ENCODE results near the gene HTR3D.

The HTR3D gene

DNA sequence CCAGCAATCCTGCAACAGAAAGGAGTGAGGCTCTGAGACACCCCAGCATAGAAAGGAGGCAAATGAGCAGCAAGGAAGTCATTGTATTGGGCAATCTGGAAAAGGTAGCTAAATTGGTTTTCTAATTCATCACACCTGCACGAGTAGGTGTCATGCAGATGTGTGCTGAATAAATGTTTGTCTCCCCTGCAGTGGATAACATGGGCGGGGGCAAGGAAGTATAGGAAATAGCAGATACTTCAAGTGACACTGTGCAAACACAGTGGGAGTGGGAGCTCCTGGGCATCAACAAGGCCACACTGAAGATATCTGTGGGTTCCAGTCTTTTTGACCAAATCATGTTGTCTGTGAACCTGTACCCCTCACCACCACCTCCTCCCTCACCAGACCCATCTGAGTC is 50.9 kb downstream of the HTR3D start:
- no peak for DNase-seq (ENCODE audit: low read depth)
- no peak overlapping the region for H3K4me3 ChIP-seq (ENCODE audit: low read depth, low read length)
- TF ChIP-seq POLR2A (IDR thresholded peaks at IDR 0.05; ENCODE audit: extremely low read depth, insufficient read length) (no peak), MYC (IDR thresholded peaks at IDR 0.05; ENCODE audit: low read depth, low read length) (no peak)
- TF ChIP-seq, protein P1, sequence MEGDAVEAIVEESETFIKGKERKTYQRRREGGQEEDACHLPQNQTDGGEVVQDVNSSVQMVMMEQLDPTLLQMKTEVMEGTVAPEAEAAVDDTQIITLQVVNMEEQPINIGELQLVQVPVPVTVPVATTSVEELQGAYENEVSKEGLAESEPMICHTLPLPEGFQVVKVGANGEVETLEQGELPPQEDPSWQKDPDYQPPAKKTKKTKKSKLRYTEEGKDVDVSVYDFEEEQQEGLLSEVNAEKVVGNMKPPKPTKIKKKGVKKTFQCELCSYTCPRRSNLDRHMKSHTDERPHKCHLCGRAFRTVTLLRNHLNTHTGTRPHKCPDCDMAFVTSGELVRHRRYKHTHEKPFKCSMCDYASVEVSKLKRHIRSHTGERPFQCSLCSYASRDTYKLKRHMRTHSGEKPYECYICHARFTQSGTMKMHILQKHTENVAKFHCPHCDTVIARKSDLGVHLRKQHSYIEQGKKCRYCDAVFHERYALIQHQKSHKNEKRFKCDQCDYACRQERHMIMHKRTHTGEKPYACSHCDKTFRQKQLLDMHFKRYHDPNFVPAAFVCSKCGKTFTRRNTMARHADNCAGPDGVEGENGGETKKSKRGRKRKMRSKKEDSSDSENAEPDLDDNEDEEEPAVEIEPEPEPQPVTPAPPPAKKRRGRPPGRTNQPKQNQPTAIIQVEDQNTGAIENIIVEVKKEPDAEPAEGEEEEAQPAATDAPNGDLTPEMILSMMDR (IDR thresholded peaks at IDR 0.05; ENCODE audit: low read depth, low read length) = no peak
- TF ChIP-seq, protein P2, sequence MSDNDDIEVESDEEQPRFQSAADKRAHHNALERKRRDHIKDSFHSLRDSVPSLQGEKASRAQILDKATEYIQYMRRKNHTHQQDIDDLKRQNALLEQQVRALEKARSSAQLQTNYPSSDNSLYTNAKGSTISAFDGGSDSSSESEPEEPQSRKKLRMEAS (IDR thresholded peaks at IDR 0.05; ENCODE audit: low read depth, low read length) = no peak

DNA sequence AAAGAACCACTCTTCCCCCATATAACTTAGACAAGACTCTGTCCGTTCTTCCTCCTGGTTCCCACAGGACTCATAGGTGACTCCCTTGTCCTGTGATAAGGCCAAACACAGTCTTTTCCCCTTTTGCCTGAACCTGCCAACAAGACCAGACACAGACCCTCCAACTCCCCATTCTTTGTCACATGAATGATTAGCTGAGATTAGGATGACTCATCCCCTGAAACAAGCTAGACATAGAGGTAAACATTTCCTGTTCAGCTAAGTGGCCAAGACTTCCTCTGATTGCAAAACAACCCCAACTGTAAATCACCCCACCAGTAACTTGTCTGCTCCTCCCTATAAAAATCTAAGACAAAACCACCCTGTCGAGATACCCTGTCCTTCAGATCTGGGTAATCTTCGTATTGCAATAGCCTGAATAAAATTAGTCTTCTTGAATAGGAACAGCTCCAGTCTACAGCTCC is 53.9 kb downstream of the HTR3D start:
- no peak overlapping the region for H3K4me3 ChIP-seq (ENCODE audit: low read depth, low read length)
- TF ChIP-seq POLR2A (IDR thresholded peaks at IDR 0.05; ENCODE audit: extremely low read depth, insufficient read length) = no peak
- TF ChIP-seq, protein P2 (IDR thresholded peaks at IDR 0.05; ENCODE audit: low read depth, low read length) = no peak
- TF ChIP-seq MYC (IDR thresholded peaks at IDR 0.05; ENCODE audit: low read depth, low read length) = no peak
- TF ChIP-seq, protein P1 (IDR thresholded peaks at IDR 0.05; ENCODE audit: low read depth, low read length) = no peak
- peak; percentile 80 for DNase-seq (ENCODE audit: low read depth)
